Measurements from ENCODE around the gene LSMEM2. TPM values are rescaled to one million over a fixed set of nuclear protein-coding genes. Genes with fewer than 3 reads are reported as not detected.

The LSMEM2 gene
- total RNA-seq, 1 donor from 2014 or later: 17.1 TPM

Other genes with a start within 250 kb of the LSMEM2 start
- 204 TPM for gene RBM5, start 190.2 kb upstream of the LSMEM2 start, total RNA-seq
- gene SEMA3F, start 123.8 kb upstream of the LSMEM2 start, total RNA-seq: 43.3 TPM
- not detected for gene GNAT1, start 87.5 kb upstream of the LSMEM2 start, total RNA-seq
- gene SLC38A3, start 73.8 kb upstream of the LSMEM2 start, total RNA-seq: 1.2 TPM
- gene GNAI2, start 42.9 kb upstream of the LSMEM2 start, total RNA-seq: 120 TPM
- 45.2 TPM for gene SEMA3B, start 9.9 kb upstream of the LSMEM2 start, total RNA-seq
- 37.8 TPM for gene IFRD2, start 13.3 kb downstream of the LSMEM2 start, total RNA-seq
- gene HYAL3, start 20.3 kb downstream of the LSMEM2 start, total RNA-seq: 3.1 TPM
- gene NAA80, start 20.3 kb downstream of the LSMEM2 start, total RNA-seq: 5.6 TPM
- gene HYAL1, start 24.5 kb downstream of the LSMEM2 start, total RNA-seq: 1.2 TPM
- 53.9 TPM for gene HYAL2, start 43.7 kb downstream of the LSMEM2 start, total RNA-seq
- 40.0 TPM for gene TUSC2, start 49.1 kb downstream of the LSMEM2 start, total RNA-seq
- 43.2 TPM for gene RASSF1, start 61.7 kb downstream of the LSMEM2 start, total RNA-seq
- gene ZMYND10, start 66.6 kb downstream of the LSMEM2 start, total RNA-seq: not detected
- 19.4 TPM for gene NPRL2, start 71.7 kb downstream of the LSMEM2 start, total RNA-seq
- 10.6 TPM for gene CYB561D2, start 71.8 kb downstream of the LSMEM2 start, total RNA-seq
- 30.4 TPM for gene TMEM115, start 80.4 kb downstream of the LSMEM2 start, total RNA-seq
- gene CACNA2D2, start 224.5 kb downstream of the LSMEM2 start, total RNA-seq: 4.3 TPM

Measured in tongue (tissue), 1 donor.